ENCODE data around the gene LRMDA.

LRMDA gene

GRCh38 chr10:75646916-75647315 is 215.5 kb downstream of the LRMDA start:
- no peak overlapping the region for H3K4me3 Mint-ChIP-seq
- H3K4me1 Mint-ChIP-seq (ENCODE audit: low read depth) = peaks cover 34% of the 10 kb centered on the region
- H3K27ac Mint-ChIP-seq = peak overlapping the region; percentile 16
- intact Hi-C loops (cut with micrococcal nuclease) = no loop called here
- no peaks in the 10 kb centered on the region for H3K9me3 Mint-ChIP-seq
- H3K27me3 Mint-ChIP-seq = no peaks in the 10 kb centered on the region
- H3K36me3 Mint-ChIP-seq (ENCODE audit: low read depth) = no peaks in the 10 kb centered on the region

- intact Hi-C loops (cut with micrococcal nuclease) = no loop called here
- H3K4me3 Mint-ChIP-seq = no peak overlapping the region
- no peaks in the 10 kb centered on the region for H3K36me3 Mint-ChIP-seq (ENCODE audit: low read depth)
- no peaks in the 10 kb centered on the region for H3K9me3 Mint-ChIP-seq
- H3K27ac Mint-ChIP-seq = peak overlapping the region; percentile 16
- no peaks in the 10 kb centered on the region for H3K27me3 Mint-ChIP-seq
- peaks cover 33% of the 10 kb centered on the region for H3K4me1 Mint-ChIP-seq (ENCODE audit: low read depth)
These were observed 216.3 kb downstream of the LRMDA start for GRCh38 chr10:75647675-75648074.

- Mint-ChIP-seq H3K36me3 (ENCODE audit: low read depth) (no peaks in the 10 kb centered on the region), H3K9me3 (no peaks in the 10 kb centered on the region), H3K4me3 (no peak overlapping the region), H3K4me1 (ENCODE audit: low read depth) (peaks cover 26% of the 10 kb centered on the region), H3K27me3 (no peaks in the 10 kb centered on the region), H3K27ac (no peak overlapping the region)
- intact Hi-C loops (cut with micrococcal nuclease) = no loop called here
These were observed 216.9 kb downstream of the LRMDA start for GRCh38 chr10:75648351-75648750.

GRCh38 chr10:75648854-75649253 is 217.4 kb downstream of the LRMDA start:
- Mint-ChIP-seq H3K4me1 (ENCODE audit: low read depth) (peaks cover 28% of the 10 kb centered on the region), H3K9me3 (no peaks in the 10 kb centered on the region), H3K27ac (no peak overlapping the region), H3K4me3 (no peak overlapping the region), H3K27me3 (no peaks in the 10 kb centered on the region), H3K36me3 (ENCODE audit: low read depth) (no peaks in the 10 kb centered on the region)
- intact Hi-C loops (cut with micrococcal nuclease) = no loop called here

- no peaks in the 10 kb centered on the region for H3K36me3 Mint-ChIP-seq (ENCODE audit: low read depth)
- no peaks in the 10 kb centered on the region for H3K27me3 Mint-ChIP-seq
- intact Hi-C loops (cut with micrococcal nuclease) = no loop called here
- no peaks in the 10 kb centered on the region for H3K9me3 Mint-ChIP-seq
- peaks cover 31% of the 10 kb centered on the region for H3K4me1 Mint-ChIP-seq (ENCODE audit: low read depth)
- peak overlapping the region; percentile 27 for H3K27ac Mint-ChIP-seq
- no peak overlapping the region for H3K4me3 Mint-ChIP-seq
These were observed 218.0 kb downstream of the LRMDA start for GRCh38 chr10:75649466-75649865.

GRCh38 chr10:75650648-75651047 is 219.2 kb downstream of the LRMDA start:
- intact Hi-C loops (cut with micrococcal nuclease) = loop anchor here (2.0 kb wide), 1 partner anchor 250 kb away; the partner anchor contains the start of gene ZNF503
- Mint-ChIP-seq H3K4me3 (no peak overlapping the region), H3K27ac (no peak overlapping the region)

GRCh38 chr10:75651417-75651816 is 220.0 kb downstream of the LRMDA start:
- peaks cover 41% of the 10 kb centered on the region for H3K4me1 Mint-ChIP-seq (ENCODE audit: low read depth)
- H3K27ac Mint-ChIP-seq = no peak overlapping the region
- H3K27me3 Mint-ChIP-seq = no peaks in the 10 kb centered on the region
- H3K9me3 Mint-ChIP-seq = no peaks in the 10 kb centered on the region
- no peaks in the 10 kb centered on the region for H3K36me3 Mint-ChIP-seq (ENCODE audit: low read depth)
- no peak overlapping the region for H3K4me3 Mint-ChIP-seq
- intact Hi-C loops (cut with micrococcal nuclease) = loop anchor here (2.0 kb wide), 1 partner anchor 251 kb away; the partner anchor contains the start of gene ZNF503

More at GRCh38 chr10:75650648-75651047, 219.2 kb downstream of the LRMDA start:
- H3K27me3 Mint-ChIP-seq = no peaks in the 10 kb centered on the region
- H3K9me3 Mint-ChIP-seq = no peaks in the 10 kb centered on the region
- no peaks in the 10 kb centered on the region for H3K36me3 Mint-ChIP-seq (ENCODE audit: low read depth)
- peaks cover 36% of the 10 kb centered on the region for H3K4me1 Mint-ChIP-seq (ENCODE audit: low read depth)

- H3K27ac Mint-ChIP-seq = no peak overlapping the region
- H3K27me3 Mint-ChIP-seq = no peaks in the 10 kb centered on the region
These were observed 220.8 kb downstream of the LRMDA start for GRCh38 chr10:75652146-75652740.

GRCh38 chr10:75653761-75654160 is 222.3 kb downstream of the LRMDA start:
- Mint-ChIP-seq H3K9me3 (no peaks in the 10 kb centered on the region), H3K27ac (no peak overlapping the region), H3K4me3 (no peak overlapping the region), H3K36me3 (ENCODE audit: low read depth) (no peaks in the 10 kb centered on the region), H3K27me3 (no peaks in the 10 kb centered on the region), H3K4me1 (ENCODE audit: low read depth) (peaks cover 26% of the 10 kb centered on the region)
- intact Hi-C loops (cut with micrococcal nuclease) = no loop called here

More at GRCh38 chr10:75652146-75652740, 220.8 kb downstream of the LRMDA start:
- H3K9me3 Mint-ChIP-seq = no peaks in the 10 kb centered on the region
- intact Hi-C loops (cut with micrococcal nuclease) = no loop called here
- H3K4me1 Mint-ChIP-seq (ENCODE audit: low read depth) = peaks cover 36% of the 10 kb centered on the region
- H3K36me3 Mint-ChIP-seq (ENCODE audit: low read depth) = no peaks in the 10 kb centered on the region
- H3K4me3 Mint-ChIP-seq = no peak overlapping the region

GRCh38 chr10:75654171-75654771 is 222.8 kb downstream of the LRMDA start:
- no peak overlapping the region for H3K4me3 Mint-ChIP-seq
- no peaks in the 10 kb centered on the region for H3K27me3 Mint-ChIP-seq
- no peaks in the 10 kb centered on the region for H3K36me3 Mint-ChIP-seq (ENCODE audit: low read depth)
- peaks cover 25% of the 10 kb centered on the region for H3K4me1 Mint-ChIP-seq (ENCODE audit: low read depth)
- no peaks in the 10 kb centered on the region for H3K9me3 Mint-ChIP-seq
- no peak overlapping the region for H3K27ac Mint-ChIP-seq
- intact Hi-C loops (cut with micrococcal nuclease) = no loop called here

GRCh38 chr10:75654772-75655171 is 223.3 kb downstream of the LRMDA start:
- Mint-ChIP-seq H3K4me3 (no peak overlapping the region), H3K27me3 (no peaks in the 10 kb centered on the region), H3K36me3 (ENCODE audit: low read depth) (no peaks in the 10 kb centered on the region), H3K9me3 (no peaks in the 10 kb centered on the region), H3K4me1 (ENCODE audit: low read depth) (peaks cover 20% of the 10 kb centered on the region), H3K27ac (no peak overlapping the region)
- intact Hi-C loops (cut with micrococcal nuclease) = no loop called here

GRCh38 chr10:75655791-75656451 is 224.5 kb downstream of the LRMDA start:
- Mint-ChIP-seq H3K4me1 (ENCODE audit: low read depth) (peaks cover 16% of the 10 kb centered on the region), H3K27me3 (no peaks in the 10 kb centered on the region), H3K27ac (no peak overlapping the region), H3K9me3 (no peaks in the 10 kb centered on the region), H3K4me3 (no peak overlapping the region), H3K36me3 (ENCODE audit: low read depth) (no peaks in the 10 kb centered on the region)
- intact Hi-C loops (cut with micrococcal nuclease) = no loop called here

GRCh38 chr10:75657351-75657750 is 225.9 kb downstream of the LRMDA start:
- Mint-ChIP-seq H3K4me1 (ENCODE audit: low read depth) (peaks cover 16% of the 10 kb centered on the region), H3K36me3 (ENCODE audit: low read depth) (no peaks in the 10 kb centered on the region), H3K9me3 (no peaks in the 10 kb centered on the region), H3K27ac (no peak overlapping the region), H3K4me3 (no peak overlapping the region), H3K27me3 (no peaks in the 10 kb centered on the region)
- intact Hi-C loops (cut with micrococcal nuclease) = no loop called here

GRCh38 chr10:75658036-75658435 is 226.6 kb downstream of the LRMDA start:
- Mint-ChIP-seq H3K4me1 (ENCODE audit: low read depth) (peaks cover 16% of the 10 kb centered on the region), H3K27ac (no peak overlapping the region), H3K4me3 (no peak overlapping the region), H3K36me3 (ENCODE audit: low read depth) (no peaks in the 10 kb centered on the region), H3K27me3 (no peaks in the 10 kb centered on the region), H3K9me3 (no peaks in the 10 kb centered on the region)
- intact Hi-C loops (cut with micrococcal nuclease) = no loop called here

Data from dendritic cell treated with granulocyte-macrophage colony-stimulating factor and Interleukin-4, amounts not matched to agents 40 ng/mL and 50 ng/mL, for 4 days (primary cell).